IPS-15b (cell line): ENCODE measurements around the gene BCKDK.

Experiments
- H3K27me3 ChIP-seq: one replicate; pipeline ENCODE4 v1.6.1; 2013; ENCODE audit warnings: low read length; ENCODE audit not compliant: control insufficient read depth, insufficient read depth
- H3K36me3 ChIP-seq: one replicate; pipeline ENCODE4 v1.6.1; 2013; ENCODE audit warnings: low read length; ENCODE audit not compliant: control insufficient read depth, insufficient read depth
- H3K4me1 ChIP-seq: one replicate; pipeline ENCODE4 v1.6.1; 2013; ENCODE audit warnings: mild to moderate bottlenecking, low read length; ENCODE audit not compliant: control insufficient read depth, insufficient read depth
- H3K4me3 ChIP-seq: one replicate; pipeline ENCODE4 v1.5.1; 2013; ENCODE audit warnings: low read depth, low read length
- H3K9ac ChIP-seq: one replicate; pipeline ENCODE4 v1.6.1; 2013; ENCODE audit warnings: low read depth, mild to moderate bottlenecking, low read length
- H3K9me3 ChIP-seq: one replicate; pipeline ENCODE4 v1.6.1; 2013; ENCODE audit warnings: mild to moderate bottlenecking, low read length; ENCODE audit not compliant: control insufficient read depth, insufficient read depth

BCKDK gene

GRCh38 chr16:31118223-31119155, 10.3 kb downstream of the BCKDK start:
- Histone ChIP-seq H3K36me3 (peaks cover 12% of the 10 kb centered on the region), H3K4me1 (no peaks in the 10 kb centered on the region), H3K9ac (peak overlapping the region; percentile 67), H3K9me3 (no peaks in the 10 kb centered on the region), H3K4me3 (peak overlapping the region; percentile 82), H3K27me3 (no peaks in the 10 kb centered on the region)

- Histone ChIP-seq H3K9me3 (no peaks in the 10 kb centered on the region), H3K27me3 (no peaks in the 10 kb centered on the region), H3K36me3 (peaks cover 12% of the 10 kb centered on the region), H3K4me1 (no peaks in the 10 kb centered on the region), H3K9ac (no peak overlapping the region), H3K4me3 (no peak overlapping the region)
Observed at GRCh38 chr16:31120129-31120528, 11.9 kb downstream of the BCKDK start.

GRCh38 chr16:31125844-31126243, 17.7 kb downstream of the BCKDK start:
- H3K4me1 ChIP-seq, result no peaks in the 10 kb centered on the region
- no peaks in the 10 kb centered on the region for H3K27me3 ChIP-seq
- H3K9me3 ChIP-seq, result no peaks in the 10 kb centered on the region
- H3K9ac ChIP-seq, result no peak overlapping the region
- no peak overlapping the region for H3K4me3 ChIP-seq
- H3K36me3 ChIP-seq, result peaks cover 30% of the 10 kb centered on the region

- Histone ChIP-seq H3K27me3 (no peaks in the 10 kb centered on the region), H3K4me1 (no peaks in the 10 kb centered on the region), H3K9me3 (no peaks in the 10 kb centered on the region), H3K4me3 (no peak overlapping the region), H3K9ac (no peak overlapping the region), H3K36me3 (peaks cover 41% of the 10 kb centered on the region)
Observed at GRCh38 chr16:31127182-31127581, 19.0 kb downstream of the BCKDK start.

- Histone ChIP-seq H3K4me1 (peaks cover 2% of the 10 kb centered on the region), H3K27me3 (no peaks in the 10 kb centered on the region), H3K9me3 (no peaks in the 10 kb centered on the region), H3K9ac (no peak overlapping the region), H3K4me3 (no peak overlapping the region), H3K36me3 (peaks cover 53% of the 10 kb centered on the region)
Observed at GRCh38 chr16:31128711-31129567, 20.8 kb downstream of the BCKDK start.

- peaks cover 2% of the 10 kb centered on the region for H3K4me1 ChIP-seq
- H3K36me3 ChIP-seq, result peaks cover 53% of the 10 kb centered on the region
Observed at GRCh38 chr16:31129568-31130335, 21.6 kb downstream of the BCKDK start.

GRCh38 chr16:31130336-31130891, 22.2 kb downstream of the BCKDK start:
- Histone ChIP-seq H3K9ac (no peak overlapping the region), H3K4me1 (peaks cover 2% of the 10 kb centered on the region), H3K9me3 (no peaks in the 10 kb centered on the region), H3K27me3 (no peaks in the 10 kb centered on the region), H3K36me3 (peaks cover 53% of the 10 kb centered on the region), H3K4me3 (no peak overlapping the region)

More at GRCh38 chr16:31129568-31130335, 21.6 kb downstream of the BCKDK start:
- H3K9ac ChIP-seq, result no peak overlapping the region
- no peak overlapping the region for H3K4me3 ChIP-seq
- no peaks in the 10 kb centered on the region for H3K9me3 ChIP-seq
- no peaks in the 10 kb centered on the region for H3K27me3 ChIP-seq

GRCh38 chr16:31130899-31131298, 22.7 kb downstream of the BCKDK start:
- H3K4me3 ChIP-seq, result no peak overlapping the region
- H3K4me1 ChIP-seq, result peaks cover 5% of the 10 kb centered on the region
- no peak overlapping the region for H3K9ac ChIP-seq
- peaks cover 53% of the 10 kb centered on the region for H3K36me3 ChIP-seq
- no peaks in the 10 kb centered on the region for H3K27me3 ChIP-seq
- H3K9me3 ChIP-seq, result no peaks in the 10 kb centered on the region

- peaks cover 8% of the 10 kb centered on the region for H3K4me1 ChIP-seq
- H3K4me3 ChIP-seq, result no peak overlapping the region
- H3K27me3 ChIP-seq, result no peaks in the 10 kb centered on the region
- H3K9ac ChIP-seq, result no peak overlapping the region
- H3K9me3 ChIP-seq, result no peaks in the 10 kb centered on the region
- H3K36me3 ChIP-seq, result peaks cover 53% of the 10 kb centered on the region
Observed at GRCh38 chr16:31131416-31131815, 23.2 kb downstream of the BCKDK start.

GRCh38 chr16:31131841-31132271, 23.7 kb downstream of the BCKDK start:
- Histone ChIP-seq H3K4me3 (no peak overlapping the region), H3K9ac (peak overlapping the region; percentile 12), H3K4me1 (peaks cover 8% of the 10 kb centered on the region), H3K27me3 (no peaks in the 10 kb centered on the region), H3K9me3 (no peaks in the 10 kb centered on the region), H3K36me3 (peaks cover 51% of the 10 kb centered on the region)
